ENCODE data around the gene FBXO38. TPM values are rescaled to one million over a fixed set of nuclear protein-coding genes. Genes with fewer than 3 reads are reported as not detected.

Gene FBXO38
- total and polyA plus RNA-seq, 2 of the 13 experiments (the other 11 are each of a cell fraction or from before 2014, with no cell fraction given): 24.8 to 35.9 TPM

- no peaks in the 10 kb centered on the region for H4K20me1 ChIP-seq (ENCODE audit: insufficient read depth, low read length)
- no peak overlapping the region for H2AFZ ChIP-seq (ENCODE audit: low read length)
- H3K9me3 ChIP-seq (ENCODE audit: low read length): no peaks in the 10 kb centered on the region
- H3K4me1 ChIP-seq (ENCODE audit: insufficient read depth, low read length): no peaks in the 10 kb centered on the region
- no peaks in the 10 kb centered on the region for H3K36me3 ChIP-seq (replicated peaks in 1 of 2; ENCODE audit: control insufficient read depth in 1 of 2, insufficient read depth in 2 of 2, low read length in 2 of 2)
- intact Hi-C loops (cut with micrococcal nuclease; ENCODE audit: unreplicated experiment) (no loop called here), in situ Hi-C loops (cut with HindIII; ENCODE audit: extremely low pct_ligation_motif_present, low pct_unique_long_range_greater_than_20kb) (no loop called here)
- WGBS (ENCODE audit: low lambda C conversion rate): 34% methylated on average over 3 of the region's 3 CpGs
- H3K27ac ChIP-seq (ENCODE audit: extremely low read length, insufficient read depth, low read length): no peak overlapping the region
- H3K4me3 ChIP-seq (replicated peaks in 1 of 3; ENCODE audit: insufficient read depth in 1 of 3, low read depth in 2 of 3, low read length in 3 of 3): no peak overlapping the region
- FAIRE-seq (no peak), ATAC-seq (no peak), DNase-seq (ENCODE audit: low spot score) (no peak)
- H3K27me3 ChIP-seq (ENCODE audit: control insufficient read depth in 1 of 2, insufficient read depth in 2 of 2, low read length in 2 of 2): no peaks in the 10 kb centered on the region
- ChIA-PET CTCF (ENCODE audit: low intra/inter-chr PET ratio, low total read pairs) (no interaction called here), POLR2A (no interaction called here)
- TF ChIP-seq ZMAT3 (CRISPR knock-in tag; conservative IDR thresholded peaks at IDR 0.05) (no peak), SMYD3 (CRISPR knock-in tag; IDR thresholded peaks at IDR 0.05) (no peak), POGZ (CRISPR knock-in tag; IDR thresholded peaks at IDR 0.05) (no peak), ZNF572 (CRISPR knock-in tag; IDR thresholded peaks at IDR 0.05) (no peak), ZFP37 (CRISPR knock-in tag; IDR thresholded peaks at IDR 0.05; ENCODE audit: borderline replicate concordance) (no peak), RBFOX2 (IDR thresholded peaks at IDR 0.05; ENCODE audit: low read depth, low read length) (no peak), NR2F2 (IDR thresholded peaks at IDR 0.05; ENCODE audit: borderline replicate concordance, low read depth) (no peak), ZNF276 (CRISPR knock-in tag; IDR thresholded peaks at IDR 0.05; ENCODE audit: low read depth) (no peak), ZNF543 (CRISPR knock-in tag; IDR thresholded peaks at IDR 0.05) (no peak), ZNF205 (CRISPR knock-in tag; IDR thresholded peaks at IDR 0.05) (no peak), ZNF687 (CRISPR knock-in tag; IDR thresholded peaks at IDR 0.05) (no peak), NRL (CRISPR knock-in tag; IDR thresholded peaks at IDR 0.05; ENCODE audit: borderline replicate concordance) (no peak), RBM39 (IDR thresholded peaks at IDR 0.05; ENCODE audit: low read depth, low read length, poor library complexity, severe bottlenecking) (no peak), TAF1 (CRISPR knock-in tag; IDR thresholded peaks at IDR 0.05) (no peak), IRX3 (CRISPR knock-in tag; IDR thresholded peaks at IDR 0.05; ENCODE audit: borderline replicate concordance, low read depth) (no peak), PAWR (CRISPR knock-in tag; IDR thresholded peaks at IDR 0.05; ENCODE audit: borderline replicate concordance) (no peak)
- TF ChIP-seq, protein P1, sequence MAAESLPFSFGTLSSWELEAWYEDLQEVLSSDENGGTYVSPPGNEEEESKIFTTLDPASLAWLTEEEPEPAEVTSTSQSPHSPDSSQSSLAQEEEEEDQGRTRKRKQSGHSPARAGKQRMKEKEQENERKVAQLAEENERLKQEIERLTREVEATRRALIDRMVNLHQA (CRISPR knock-in tag; IDR thresholded peaks at IDR 0.05): no peak
- H3K4me2 ChIP-seq (ENCODE audit: low read depth, low read length): no peak overlapping the region
- BruUV-seq (replicated peaks): no TSS peak
- H3K9ac ChIP-seq (ENCODE audit: insufficient read depth, low read depth, low read length): no peak overlapping the region
- H3K79me2 ChIP-seq (ENCODE audit: insufficient read depth, low read length): no peaks in the 10 kb centered on the region
Observed at GRCh38 chr5:148476302-148476701, 92.5 kb downstream of the FBXO38 start.

All from HepG2 (cell line).